ENCODE data around the gene SCAF11. TPM values are rescaled to one million over a fixed set of nuclear protein-coding genes. Genes with fewer than 3 reads are reported as not detected.
"Not testable (repeated sequence)": the region's sequence is repeated elsewhere in the genome, so short reads cannot be mapped to it uniquely, and the experiment has no call there.

SCAF11 gene
- total RNA-seq, 1 donor from 2014 or later, result 63.4 TPM

GRCh38 chr12:46020768-46021167 lies 30.4 kb upstream of the SCAF11 start:
- peaks cover 10% of the 10 kb centered on the region for H3K9me3 Mint-ChIP-seq (ENCODE audit: unreplicated experiment)
- DNase-seq, result no peak
- H3K4me1 Mint-ChIP-seq (ENCODE audit: low read depth, unreplicated experiment), result no peaks in the 10 kb centered on the region
- H3K27ac Mint-ChIP-seq (ENCODE audit: unreplicated experiment), result no peak overlapping the region
- H3K27me3 Mint-ChIP-seq (ENCODE audit: unreplicated experiment), result no peaks in the 10 kb centered on the region
- H3K4me3 Mint-ChIP-seq (ENCODE audit: unreplicated experiment), result no peak overlapping the region
- no peak for TF ChIP-seq CTCF (IDR thresholded peaks at IDR 0.05; ENCODE audit: partially characterized antibody, unreplicated experiment)
- peaks cover 15% of the 10 kb centered on the region for H3K36me3 Mint-ChIP-seq (ENCODE audit: unreplicated experiment)

GRCh38 chr12:46018712-46019111 lies 28.3 kb upstream of the SCAF11 start:
- H3K36me3 Mint-ChIP-seq (ENCODE audit: unreplicated experiment); H3K9me3 Mint-ChIP-seq (ENCODE audit: unreplicated experiment); H3K27me3 Mint-ChIP-seq (ENCODE audit: unreplicated experiment); DNase-seq; H3K27ac Mint-ChIP-seq (ENCODE audit: unreplicated experiment); H3K4me1 Mint-ChIP-seq (ENCODE audit: low read depth, unreplicated experiment); H3K4me3 Mint-ChIP-seq (ENCODE audit: unreplicated experiment): not testable (repeated sequence)

- not testable (repeated sequence) for H3K9me3 Mint-ChIP-seq (ENCODE audit: unreplicated experiment); H3K4me3 Mint-ChIP-seq (ENCODE audit: unreplicated experiment)
Measured at GRCh38 chr12:46017866-46018375, 27.5 kb upstream of the SCAF11 start.

GRCh38 chr12:46005823-46006222 lies 15.4 kb upstream of the SCAF11 start:
- H3K4me3 Mint-ChIP-seq (ENCODE audit: unreplicated experiment), result no peak overlapping the region
- H3K27me3 Mint-ChIP-seq (ENCODE audit: unreplicated experiment), result peaks cover 3% of the 10 kb centered on the region
- no peaks in the 10 kb centered on the region for H3K4me1 Mint-ChIP-seq (ENCODE audit: low read depth, unreplicated experiment)
- no peak for TF ChIP-seq CTCF (IDR thresholded peaks at IDR 0.05; ENCODE audit: partially characterized antibody, unreplicated experiment)
- no peaks in the 10 kb centered on the region for H3K36me3 Mint-ChIP-seq (ENCODE audit: unreplicated experiment)
- no peaks in the 10 kb centered on the region for H3K9me3 Mint-ChIP-seq (ENCODE audit: unreplicated experiment)
- no peak for DNase-seq
- H3K27ac Mint-ChIP-seq (ENCODE audit: unreplicated experiment), result no peak overlapping the region

More at GRCh38 chr12:46017866-46018375, 27.5 kb upstream of the SCAF11 start:
- H3K27ac Mint-ChIP-seq (ENCODE audit: unreplicated experiment); DNase-seq; H3K4me1 Mint-ChIP-seq (ENCODE audit: low read depth, unreplicated experiment); H3K36me3 Mint-ChIP-seq (ENCODE audit: unreplicated experiment); H3K27me3 Mint-ChIP-seq (ENCODE audit: unreplicated experiment): not testable (repeated sequence)

GRCh38 chr12:46005151-46005797 lies 14.9 kb upstream of the SCAF11 start:
- TF ChIP-seq CTCF (IDR thresholded peaks at IDR 0.05; ENCODE audit: partially characterized antibody, unreplicated experiment), result no peak
- peaks cover 3% of the 10 kb centered on the region for H3K27me3 Mint-ChIP-seq (ENCODE audit: unreplicated experiment)
- H3K9me3 Mint-ChIP-seq (ENCODE audit: unreplicated experiment), result peaks cover 2% of the 10 kb centered on the region
- no peak overlapping the region for H3K4me3 Mint-ChIP-seq (ENCODE audit: unreplicated experiment)
- H3K4me1 Mint-ChIP-seq (ENCODE audit: low read depth, unreplicated experiment), result no peaks in the 10 kb centered on the region
- no peak for DNase-seq
- H3K36me3 Mint-ChIP-seq (ENCODE audit: unreplicated experiment), result no peaks in the 10 kb centered on the region
- H3K27ac Mint-ChIP-seq (ENCODE audit: unreplicated experiment), result no peak overlapping the region

GRCh38 chr12:46004715-46005114 lies 14.3 kb upstream of the SCAF11 start:
- H3K27ac Mint-ChIP-seq (ENCODE audit: unreplicated experiment), result no peak overlapping the region
- no peak for DNase-seq
- H3K9me3 Mint-ChIP-seq (ENCODE audit: unreplicated experiment), result peaks cover 2% of the 10 kb centered on the region
- no peak for TF ChIP-seq CTCF (IDR thresholded peaks at IDR 0.05; ENCODE audit: partially characterized antibody, unreplicated experiment)
- no peak overlapping the region for H3K4me3 Mint-ChIP-seq (ENCODE audit: unreplicated experiment)
- H3K27me3 Mint-ChIP-seq (ENCODE audit: unreplicated experiment), result peaks cover 3% of the 10 kb centered on the region
- H3K4me1 Mint-ChIP-seq (ENCODE audit: low read depth, unreplicated experiment), result no peaks in the 10 kb centered on the region
- H3K36me3 Mint-ChIP-seq (ENCODE audit: unreplicated experiment), result no peaks in the 10 kb centered on the region

- H3K36me3 Mint-ChIP-seq (ENCODE audit: unreplicated experiment); H3K27me3 Mint-ChIP-seq (ENCODE audit: unreplicated experiment); H3K4me3 Mint-ChIP-seq (ENCODE audit: unreplicated experiment); H3K4me1 Mint-ChIP-seq (ENCODE audit: low read depth, unreplicated experiment); DNase-seq; H3K9me3 Mint-ChIP-seq (ENCODE audit: unreplicated experiment); H3K27ac Mint-ChIP-seq (ENCODE audit: unreplicated experiment): not testable (repeated sequence)
Measured at GRCh38 chr12:46000076-46000475, 9.7 kb upstream of the SCAF11 start.

All from glutamatergic neuron (in vitro differentiated cells).